ENCODE measurements around the gene ZNF800.
A peak's percentile ranks its signal among the peaks of the same experiment; 100 is the strongest.

Gene ZNF800

DNA sequence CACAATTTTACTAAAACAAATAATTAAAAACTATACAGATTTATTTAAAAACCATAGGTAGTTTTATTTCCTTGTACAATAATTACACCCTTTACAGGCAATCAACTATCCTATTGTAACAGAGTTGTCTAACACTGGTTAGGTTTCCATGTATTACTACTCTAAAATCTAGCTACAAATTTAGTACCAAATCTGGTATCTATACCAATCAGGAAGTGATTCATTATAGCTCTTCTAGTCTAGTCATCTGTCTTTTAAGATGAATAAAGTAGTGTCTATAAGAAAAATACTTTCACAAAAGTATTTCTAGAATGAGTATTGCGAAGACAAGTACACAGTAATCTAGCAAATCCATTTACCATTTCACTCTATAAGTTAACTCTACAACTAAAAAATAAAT is 16.9 kb downstream of the ZNF800 start (continued):
- TF ChIP-seq, protein P1, sequence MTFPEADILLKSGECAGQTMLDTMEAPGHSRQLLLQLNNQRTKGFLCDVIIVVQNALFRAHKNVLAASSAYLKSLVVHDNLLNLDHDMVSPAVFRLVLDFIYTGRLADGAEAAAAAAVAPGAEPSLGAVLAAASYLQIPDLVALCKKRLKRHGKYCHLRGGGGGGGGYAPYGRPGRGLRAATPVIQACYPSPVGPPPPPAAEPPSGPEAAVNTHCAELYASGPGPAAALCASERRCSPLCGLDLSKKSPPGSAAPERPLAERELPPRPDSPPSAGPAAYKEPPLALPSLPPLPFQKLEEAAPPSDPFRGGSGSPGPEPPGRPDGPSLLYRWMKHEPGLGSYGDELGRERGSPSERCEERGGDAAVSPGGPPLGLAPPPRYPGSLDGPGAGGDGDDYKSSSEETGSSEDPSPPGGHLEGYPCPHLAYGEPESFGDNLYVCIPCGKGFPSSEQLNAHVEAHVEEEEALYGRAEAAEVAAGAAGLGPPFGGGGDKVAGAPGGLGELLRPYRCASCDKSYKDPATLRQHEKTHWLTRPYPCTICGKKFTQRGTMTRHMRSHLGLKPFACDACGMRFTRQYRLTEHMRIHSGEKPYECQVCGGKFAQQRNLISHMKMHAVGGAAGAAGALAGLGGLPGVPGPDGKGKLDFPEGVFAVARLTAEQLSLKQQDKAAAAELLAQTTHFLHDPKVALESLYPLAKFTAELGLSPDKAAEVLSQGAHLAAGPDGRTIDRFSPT (tag by site-specific recombination; IDR thresholded peaks at IDR 0.05), result no peak
- TF ChIP-seq, protein P2, sequence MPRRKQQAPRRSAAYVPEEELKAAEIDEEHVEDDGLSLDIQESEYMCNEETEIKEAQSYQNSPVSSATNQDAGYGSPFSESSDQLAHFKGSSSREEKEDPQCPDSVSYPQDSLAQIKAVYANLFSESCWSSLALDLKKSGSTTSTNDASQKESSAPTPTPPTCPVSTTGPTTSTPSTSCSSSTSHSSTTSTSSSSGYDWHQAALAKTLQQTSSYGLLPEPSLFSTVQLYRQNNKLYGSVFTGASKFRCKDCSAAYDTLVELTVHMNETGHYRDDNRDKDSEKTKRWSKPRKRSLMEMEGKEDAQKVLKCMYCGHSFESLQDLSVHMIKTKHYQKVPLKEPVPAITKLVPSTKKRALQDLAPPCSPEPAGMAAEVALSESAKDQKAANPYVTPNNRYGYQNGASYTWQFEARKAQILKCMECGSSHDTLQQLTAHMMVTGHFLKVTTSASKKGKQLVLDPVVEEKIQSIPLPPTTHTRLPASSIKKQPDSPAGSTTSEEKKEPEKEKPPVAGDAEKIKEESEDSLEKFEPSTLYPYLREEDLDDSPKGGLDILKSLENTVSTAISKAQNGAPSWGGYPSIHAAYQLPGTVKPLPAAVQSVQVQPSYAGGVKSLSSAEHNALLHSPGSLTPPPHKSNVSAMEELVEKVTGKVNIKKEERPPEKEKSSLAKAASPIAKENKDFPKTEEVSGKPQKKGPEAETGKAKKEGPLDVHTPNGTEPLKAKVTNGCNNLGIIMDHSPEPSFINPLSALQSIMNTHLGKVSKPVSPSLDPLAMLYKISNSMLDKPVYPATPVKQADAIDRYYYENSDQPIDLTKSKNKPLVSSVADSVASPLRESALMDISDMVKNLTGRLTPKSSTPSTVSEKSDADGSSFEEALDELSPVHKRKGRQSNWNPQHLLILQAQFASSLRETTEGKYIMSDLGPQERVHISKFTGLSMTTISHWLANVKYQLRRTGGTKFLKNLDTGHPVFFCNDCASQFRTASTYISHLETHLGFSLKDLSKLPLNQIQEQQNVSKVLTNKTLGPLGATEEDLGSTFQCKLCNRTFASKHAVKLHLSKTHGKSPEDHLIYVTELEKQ (tag by site-specific recombination; IDR thresholded peaks at IDR 0.05; ENCODE audit: borderline replicate concordance), result no peak
- TF ChIP-seq ZEB2 (tag by site-specific recombination; IDR thresholded peaks at IDR 0.05), result no peak

GRCh38 chr7:127367679-127368078 is 24.8 kb downstream of the ZNF800 start:
- CTCF ChIA-PET, result interaction anchor here (1.5 kb wide), 1 partner anchor 20 kb away, joined by 4 read pairs; no protein-coding TSS in a partner anchor
- POLR2A ChIA-PET, result interaction anchor here (0.8 kb wide), 1 partner anchor 10 kb away, joined by 3 read pairs; no protein-coding TSS in a partner anchor
- TF ChIP-seq, protein P3, sequence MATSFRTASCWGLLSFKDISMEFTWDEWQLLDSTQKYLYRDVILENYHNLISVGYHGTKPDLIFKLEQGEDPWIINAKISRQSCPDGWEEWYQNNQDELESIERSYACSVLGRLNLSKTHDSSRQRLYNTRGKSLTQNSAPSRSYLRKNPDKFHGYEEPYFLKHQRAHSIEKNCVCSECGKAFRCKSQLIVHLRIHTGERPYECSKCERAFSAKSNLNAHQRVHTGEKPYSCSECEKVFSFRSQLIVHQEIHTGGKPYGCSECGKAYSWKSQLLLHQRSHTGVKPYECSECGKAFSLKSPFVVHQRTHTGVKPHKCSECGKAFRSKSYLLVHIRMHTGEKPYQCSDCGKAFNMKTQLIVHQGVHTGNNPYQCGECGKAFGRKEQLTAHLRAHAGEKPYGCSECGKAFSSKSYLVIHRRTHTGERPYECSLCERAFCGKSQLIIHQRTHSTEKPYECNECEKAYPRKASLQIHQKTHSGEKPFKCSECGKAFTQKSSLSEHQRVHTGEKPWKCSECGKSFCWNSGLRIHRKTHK (tag by site-specific recombination; IDR thresholded peaks at IDR 0.05), result peak; percentile 43; the same call in 1 of the 2 replicates
- TF ChIP-seq, protein P4, sequence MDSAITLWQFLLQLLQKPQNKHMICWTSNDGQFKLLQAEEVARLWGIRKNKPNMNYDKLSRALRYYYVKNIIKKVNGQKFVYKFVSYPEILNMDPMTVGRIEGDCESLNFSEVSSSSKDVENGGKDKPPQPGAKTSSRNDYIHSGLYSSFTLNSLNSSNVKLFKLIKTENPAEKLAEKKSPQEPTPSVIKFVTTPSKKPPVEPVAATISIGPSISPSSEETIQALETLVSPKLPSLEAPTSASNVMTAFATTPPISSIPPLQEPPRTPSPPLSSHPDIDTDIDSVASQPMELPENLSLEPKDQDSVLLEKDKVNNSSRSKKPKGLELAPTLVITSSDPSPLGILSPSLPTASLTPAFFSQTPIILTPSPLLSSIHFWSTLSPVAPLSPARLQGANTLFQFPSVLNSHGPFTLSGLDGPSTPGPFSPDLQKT (IDR thresholded peaks at IDR 0.05; ENCODE audit: borderline replicate concordance, low read depth, low read length), result no peak
- TF ChIP-seq ZNF791 (tag by site-specific recombination; IDR thresholded peaks at IDR 0.05) (no peak), ZNF529 (tag by site-specific recombination; IDR thresholded peaks at IDR 0.05; ENCODE audit: insufficient replicate concordance) (no peak), ZNF223 (tag by site-specific recombination; IDR thresholded peaks at IDR 0.05) (no peak), ZNF132 (tag by site-specific recombination; IDR thresholded peaks at IDR 0.05; ENCODE audit: borderline replicate concordance) (no peak), ZNF140 (tag by site-specific recombination; IDR thresholded peaks at IDR 0.05) (no peak), HOXA7 (CRISPR knock-in tag; IDR thresholded peaks at IDR 0.05; ENCODE audit: borderline replicate concordance) (no peak), MEIS1 (CRISPR knock-in tag; IDR thresholded peaks at IDR 0.05; ENCODE audit: borderline replicate concordance) (no peak)
- Histone ChIP-seq H3K4me1 (ENCODE audit: control insufficient read depth, insufficient read depth, low read length) (no peaks in the 10 kb centered on the region), H3K9me3 (ENCODE audit: control insufficient read depth, insufficient read depth, low read depth, low read length) (no peaks in the 10 kb centered on the region), H3K36me3 (ENCODE audit: control insufficient read depth in 2 of 2, insufficient read depth in 1 of 2, low read length in 2 of 2) (peaks cover 0 to 6% of the 10 kb centered on the region in 2 experiments; a peak in 2 of 3 replicates), H3K27ac (ENCODE audit: extremely low read depth, low read depth, low read length) (no peak overlapping the region), H3K4me3 (ENCODE audit: low read depth, low read length) (no peak overlapping the region)

DNA sequence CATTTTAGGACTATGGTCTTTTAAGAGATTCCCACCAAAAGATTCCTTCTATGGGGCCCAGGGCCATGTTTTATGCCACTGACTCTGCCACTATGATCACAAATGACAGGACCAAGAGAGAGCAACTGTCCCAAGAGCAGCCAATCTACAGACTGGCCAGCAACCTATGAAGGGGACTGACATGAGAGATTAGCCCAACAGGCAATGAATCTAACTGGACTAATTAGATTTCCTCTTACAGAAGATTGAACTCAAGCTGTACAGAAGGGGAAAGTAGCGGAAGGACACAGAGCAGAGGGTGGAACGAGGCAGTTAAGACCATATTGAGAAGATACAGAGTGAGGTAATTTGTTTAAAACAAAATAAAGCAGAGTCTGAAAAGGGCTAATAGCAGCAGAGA is 25.8 kb downstream of the ZNF800 start:
- CTCF ChIA-PET, result interaction anchor here (0.6 to 1.5 kb wide), 2 partner anchors 19 to 274 kb away, joined by 3 to 4 read pairs; no protein-coding TSS in a partner anchor

More for the DNA sequence above, 25.8 kb downstream of the ZNF800 start:
- no peak overlapping the region for H3K4me3 ChIP-seq (ENCODE audit: low read depth, low read length)
- H3K27ac ChIP-seq (ENCODE audit: extremely low read depth, low read depth, low read length), result no peak overlapping the region
- no peaks in the 10 kb centered on the region for H3K4me1 ChIP-seq (ENCODE audit: control insufficient read depth, insufficient read depth, low read length)
- POLR2A ChIA-PET, result no interaction called here
- no peaks in the 10 kb centered on the region for H3K9me3 ChIP-seq (ENCODE audit: control insufficient read depth, insufficient read depth, low read depth, low read length)
- H3K36me3 ChIP-seq (ENCODE audit: control insufficient read depth in 2 of 2, insufficient read depth in 1 of 2, low read length in 2 of 2), result peaks cover 0 to 8% of the 10 kb centered on the region in 2 experiments; a peak in 1 of 3 replicates
- TF ChIP-seq ZNF366 (tag by site-specific recombination; conservative IDR thresholded peaks at IDR 0.05) (no peak), ZNF596 (tag by site-specific recombination; IDR thresholded peaks at IDR 0.05) (no peak), ZFHX2 (tag by site-specific recombination; conservative IDR thresholded peaks at IDR 0.05) (no peak), ZBTB7A (tag by site-specific recombination; IDR thresholded peaks at IDR 0.05; ENCODE audit: low read depth) (no peak), ZNF214 (tag by site-specific recombination; IDR thresholded peaks at IDR 0.05; ENCODE audit: borderline replicate concordance) (no peak), ZNF2 (tag by site-specific recombination; IDR thresholded peaks at IDR 0.05) (no peak), BCL11B (tag by site-specific recombination; IDR thresholded peaks at IDR 0.05; ENCODE audit: low read depth) (no peak), SALL2 (tag by site-specific recombination; IDR thresholded peaks at IDR 0.05; ENCODE audit: borderline replicate concordance) (no peak), REPIN1 (tag by site-specific recombination; IDR thresholded peaks at IDR 0.05; ENCODE audit: low read depth) (no peak), ZNF174 (tag by site-specific recombination; IDR thresholded peaks at IDR 0.05) (no peak)

Data from HEK293 (cell line).